GM12891 (cell line): ENCODE results near the gene CSNK2A1.

Experiments
- DNase-seq: peaks from one replicate; pipeline ENCODE4 v3.0.0; 2011; ENCODE audit warnings: low spot score; ENCODE audit not compliant: insufficient read length
- FAIRE-seq: peaks from 2 replicates; lab custom pipeline; 2011; peaks lifted over from hg19 to GRCh38; lab: Jason Lieb, UNC
- PAX5 ChIP-seq: IDR thresholded peaks from 2 replicates; pipeline ENCODE4 v1.6.1; 2011; ENCODE audit warnings: low read length, moderate library complexity, mild to moderate bottlenecking; ENCODE audit not compliant: insufficient read depth, severe bottlenecking
- POLR2A ChIP-seq: IDR thresholded peaks from 2 replicates; pipeline ENCODE4 v1.6.1; 2011; ENCODE audit warnings: low read depth, low read length, control low read depth
- POLR2AphosphoS5 ChIP-seq: IDR thresholded peaks from 2 replicates; pipeline ENCODE4 v1.6.1; 2011; ENCODE audit warnings: low read depth, low read length, control low read depth
- POU2F2 ChIP-seq: IDR thresholded peaks from 2 replicates; pipeline ENCODE4 v1.6.1; 2011; ENCODE audit warnings: low read depth, mild to moderate bottlenecking, control low read depth, low read length, moderate library complexity
- SPI1 ChIP-seq: IDR thresholded peaks from 2 replicates; pipeline ENCODE4 v1.6.1; 2011; ENCODE audit warnings: low read depth, low read length, control low read depth
- TAF1 ChIP-seq: IDR thresholded peaks from 2 replicates; pipeline ENCODE4 v1.6.1; 2011; ENCODE audit warnings: low read depth, low read length, control low read depth

The CSNK2A1 gene

DNA sequence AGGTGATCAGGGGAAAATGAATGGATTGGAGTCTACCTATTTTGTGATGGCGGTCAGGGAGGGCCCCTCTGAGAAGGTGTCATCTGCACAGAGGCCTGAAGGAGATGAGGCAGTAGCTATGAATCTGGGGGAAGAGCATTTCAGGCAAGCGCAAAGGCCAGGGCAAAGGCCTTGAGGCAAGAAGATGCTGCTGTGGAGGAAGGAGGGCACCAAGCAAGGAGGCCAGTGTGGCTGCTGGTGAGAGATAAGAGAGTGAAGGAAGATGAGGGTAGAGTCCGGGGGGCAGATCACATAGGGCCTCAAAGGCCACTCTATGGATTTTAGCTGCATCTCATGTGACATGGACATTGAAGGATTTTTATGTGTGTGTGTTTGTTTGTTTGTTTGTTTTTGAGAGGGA, 20.6 kb upstream of the CSNK2A1 start:
- TF ChIP-seq POLR2AphosphoS5 = no peak
- no peak for TF ChIP-seq POLR2A
- no peak for TF ChIP-seq PAX5
- TF ChIP-seq POU2F2 = no peak
- TF ChIP-seq TAF1 = no peak
- no peak for TF ChIP-seq SPI1
- FAIRE-seq (no peak), DNase-seq (no peak)

DNA sequence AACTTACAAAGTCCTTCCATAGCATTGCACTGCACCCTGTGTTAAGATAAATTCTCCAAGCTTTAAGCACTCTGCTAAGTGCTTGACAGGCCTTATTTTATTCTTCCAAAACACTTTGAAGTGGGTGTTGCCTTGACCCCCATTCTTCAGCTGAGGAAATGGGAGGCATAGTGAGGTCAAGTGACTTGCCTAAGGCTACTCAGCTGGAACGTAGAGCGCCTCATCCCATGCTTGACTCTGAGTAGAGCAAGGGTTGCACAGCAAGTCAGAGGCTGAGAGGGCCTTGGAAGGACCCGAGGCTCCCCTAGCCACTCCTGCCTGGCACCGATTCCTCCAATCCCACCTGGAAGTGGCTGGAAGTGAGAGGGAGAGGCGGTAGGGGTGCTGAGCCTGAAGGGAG, 19.6 kb upstream of the CSNK2A1 start:
- no peak for DNase-seq
- no peak for FAIRE-seq
- no peak for TF ChIP-seq TAF1
- TF ChIP-seq PAX5 = no peak
- no peak for TF ChIP-seq POLR2AphosphoS5
- TF ChIP-seq SPI1 = no peak
- TF ChIP-seq POU2F2 = no peak
- TF ChIP-seq POLR2A = no peak

DNA sequence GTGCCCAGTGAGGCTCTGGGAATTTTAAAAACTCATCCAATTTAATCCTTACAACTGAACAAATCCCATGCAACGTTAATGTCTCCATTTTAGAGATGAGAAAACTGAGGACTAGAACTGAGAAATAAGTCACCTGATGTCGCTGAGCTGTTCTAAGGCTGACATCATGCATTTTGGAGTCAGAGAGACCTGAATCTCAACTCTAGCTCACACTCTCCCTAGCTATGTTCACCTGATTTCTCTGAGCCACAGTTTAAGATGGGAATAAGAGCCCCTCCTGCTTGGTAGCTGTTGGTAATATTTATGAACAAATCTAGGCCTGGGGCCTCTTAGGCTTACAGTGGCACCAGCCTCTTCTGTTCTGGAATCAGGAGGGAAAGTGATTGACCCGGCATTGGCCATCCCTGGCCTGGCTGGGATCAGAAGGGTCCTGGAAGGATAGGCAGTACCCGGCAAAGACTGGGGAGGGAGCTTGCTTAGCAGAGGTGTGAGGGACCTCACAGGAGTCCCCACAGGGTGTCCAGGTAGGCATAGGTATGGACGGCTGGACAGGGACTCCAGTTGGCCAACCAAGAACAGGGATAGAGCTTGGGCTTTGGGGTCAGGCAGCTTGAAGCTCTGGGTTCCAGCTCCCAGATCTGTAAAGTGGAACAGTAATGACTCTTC, 18.8 kb upstream of the CSNK2A1 start:
- no peak for TF ChIP-seq POLR2A
- DNase-seq (no peak), FAIRE-seq (no peak)

DNA sequence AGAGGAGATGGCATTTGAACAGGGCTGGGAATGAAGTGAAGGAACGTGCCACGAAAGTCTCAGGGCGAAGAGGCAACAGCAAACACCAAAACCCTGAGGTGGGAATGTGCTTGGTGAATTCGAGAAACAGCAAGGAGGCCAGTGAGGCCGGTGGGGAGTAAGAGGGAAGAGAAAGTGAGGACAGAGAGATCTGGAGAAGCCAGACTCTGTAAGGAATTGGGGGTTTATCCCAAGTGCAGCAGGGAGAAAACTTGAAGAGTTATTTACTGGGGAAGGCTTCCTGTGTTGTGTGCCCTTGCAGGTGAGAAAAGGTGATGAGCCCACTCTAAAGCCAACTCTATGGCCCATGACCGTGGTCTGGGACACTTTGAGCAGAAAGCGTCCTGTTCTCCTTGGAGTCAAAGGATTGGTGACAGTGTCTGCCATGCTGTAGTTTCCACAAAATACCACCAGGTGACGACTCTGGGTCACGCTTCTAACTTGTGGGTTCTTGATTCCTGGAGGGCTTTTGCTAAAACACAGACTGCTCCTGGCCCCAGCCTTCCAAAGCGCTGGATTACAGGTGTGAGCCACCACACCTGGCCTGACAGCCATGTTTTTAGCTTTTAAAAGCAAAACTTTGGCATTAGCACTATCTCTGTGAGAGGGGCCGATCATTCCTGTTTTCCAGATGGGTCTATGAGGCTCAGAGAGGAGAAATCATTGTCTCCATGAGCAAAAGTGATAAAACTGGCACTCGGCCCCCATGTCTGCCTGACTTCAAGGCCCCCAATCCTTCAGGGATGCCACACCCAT, 18.0 kb upstream of the CSNK2A1 start:
- FAIRE-seq = peak; percentile 77

DNA sequence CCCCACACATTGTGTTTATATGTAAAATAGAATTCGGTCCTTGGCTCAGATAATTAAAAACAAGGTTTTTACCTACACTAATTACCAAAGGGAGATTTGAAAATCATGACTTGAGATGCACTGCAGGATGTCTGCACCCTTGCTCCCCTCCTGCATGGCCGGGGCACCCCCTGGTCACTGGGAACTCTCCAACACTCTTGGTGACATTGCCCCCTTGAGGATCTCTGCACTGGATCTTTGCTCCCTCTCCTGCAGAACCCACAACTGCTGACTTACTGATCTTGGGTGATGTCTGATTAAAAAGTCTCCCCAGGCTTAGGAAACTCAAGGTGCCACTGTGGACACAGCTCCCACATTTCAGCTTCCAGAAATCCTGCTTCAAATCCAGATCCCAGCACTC, 17.1 kb upstream of the CSNK2A1 start:
- DNase-seq (no peak), FAIRE-seq (no peak)
- TF ChIP-seq POLR2A = no peak
- TF ChIP-seq PAX5 = no peak
- TF ChIP-seq TAF1 = no peak
- TF ChIP-seq POU2F2 = no peak
- no peak for TF ChIP-seq SPI1
- TF ChIP-seq POLR2AphosphoS5 = no peak

More for the DNA sequence above, 18.0 kb upstream of the CSNK2A1 start:
- DNase-seq = peak; percentile 61
- TF ChIP-seq POU2F2 (no peak), SPI1 (no peak), TAF1 (no peak), POLR2A (no peak), POLR2AphosphoS5 (no peak)

GRCh38 chr20:558117-558516, 14.5 kb upstream of the CSNK2A1 start:
- FAIRE-seq (no peak), DNase-seq (no peak)

DNA sequence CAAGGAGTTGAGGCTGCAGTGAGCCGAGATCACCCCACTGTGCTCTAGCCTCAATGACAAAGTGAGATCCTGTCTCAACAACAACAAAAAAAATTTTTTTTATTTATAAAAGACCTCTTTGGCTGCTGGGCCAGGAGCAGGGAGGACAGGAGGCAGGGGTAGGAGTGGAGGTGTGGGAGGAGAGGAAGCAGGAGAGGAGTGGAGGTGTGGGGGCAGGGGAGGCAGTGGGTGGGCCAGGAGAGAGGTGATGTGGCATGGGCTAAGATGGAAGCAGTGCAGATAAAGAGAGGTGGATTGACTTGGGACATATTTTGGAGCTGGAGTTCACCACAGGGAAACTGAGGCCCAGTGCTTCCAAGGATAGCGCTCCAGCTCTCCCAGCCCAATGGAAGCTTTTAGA, 13.4 kb upstream of the CSNK2A1 start:
- FAIRE-seq = no peak
- no peak for DNase-seq
- TF ChIP-seq SPI1 (no peak), PAX5 (no peak), POLR2A (no peak), POLR2AphosphoS5 (no peak), POU2F2 (no peak), TAF1 (no peak)

More at GRCh38 chr20:558117-558516, 14.5 kb upstream of the CSNK2A1 start:
- TF ChIP-seq POU2F2 (no peak), PAX5 (no peak), SPI1 (no peak), POLR2A (no peak), POLR2AphosphoS5 (no peak), TAF1 (no peak)

GRCh38 chr20:555976-556385, 12.4 kb upstream of the CSNK2A1 start:
- FAIRE-seq (no peak), DNase-seq (no peak)
- TF ChIP-seq POLR2A (no peak), POU2F2 (no peak), POLR2AphosphoS5 (no peak), TAF1 (no peak), SPI1 (no peak), PAX5 (no peak)

GRCh38 chr20:550611-551010, 7.0 kb upstream of the CSNK2A1 start:
- no peak for FAIRE-seq
- TF ChIP-seq POLR2AphosphoS5 (no peak), SPI1 (no peak), TAF1 (no peak)
- no peak for DNase-seq
